Transverse colon (tissue), 4 donors: Measurements from ENCODE around the gene DIP2B. TPM values are rescaled to one million over a fixed set of nuclear protein-coding genes. Genes with fewer than 3 reads are reported as not detected.

Experiments used
- DNase-seq: peaks from one replicate; pipeline ENCODE4 v3.0.0-alpha.2; 2019
- H3K27ac ChIP-seq, 4 donors: fragments of 200-600 bp; sonication (generic); 2 replicates each; pipeline ENCODE4 v1.5.1; 2016 to 2018; ENCODE audit warnings: inconsistent platforms in 4 of 4
- H3K27me3 ChIP-seq: fragments of 200-600 bp; sonication (generic); 2 replicates; pipeline ENCODE4 v1.5.1; 2017; ENCODE audit warnings: inconsistent platforms
- H3K36me3 ChIP-seq, 4 donors: fragments of 200-600 bp; sonication (generic); 2 replicates each; pipeline ENCODE4 v1.5.1; 2017 to 2019; ENCODE audit warnings: inconsistent platforms in 4 of 4
- H3K4me1 ChIP-seq, 4 donors: fragments of 200-600 bp; sonication (generic); 2 replicates each; pipeline ENCODE4 v1.5.1; 2017 to 2020; ENCODE audit warnings: inconsistent platforms in 4 of 4
- H3K4me3 ChIP-seq, 4 donors: fragments of 200-600 bp; sonication (generic); 1 replicate in 1 of 4; 2 replicates in 3 of 4; pipeline versions ENCODE4 v1.5.1 to v1.6.1; 2017 to 2019; ENCODE audit warnings: inconsistent platforms in 4 of 4
- H3K9me3 ChIP-seq, 2 donors: fragments of 200-600 bp; sonication (generic); 2 replicates each; pipeline ENCODE4 v1.5.1; 2017 to 2019; ENCODE audit warnings: inconsistent platforms in 2 of 2
- CTCF ChIP-seq, 5 experiments: fragments of 200-600 bp in 3 of 5; fragments of 450-650 bp in 2 of 5; sonication (generic) in 3 of 5; IDR thresholded peaks; 1 replicate in 2 of 5; 2 replicates in 3 of 5; pipeline ENCODE4 v1.5.1; 2016 to 2017; ENCODE audit warnings: antibody characterized with exemption in 5 of 5, inconsistent platforms in 3 of 5, mild to moderate bottlenecking in 2 of 5, moderate library complexity in 1 of 5
- EP300 ChIP-seq: sonication (generic); formaldehyde crosslinking; IDR thresholded peaks from one replicate; pipeline ENCODE4 v1.6.1; 2017; ENCODE audit warnings: antibody characterized with exemption, low read depth
- POLR2A ChIP-seq: fragments of 450-650 bp; IDR thresholded peaks from one replicate; pipeline ENCODE4 v1.6.1; 2016; ENCODE audit warnings: antibody characterized with exemption, mild to moderate bottlenecking, moderate library complexity
- POLR2AphosphoS5 ChIP-seq, 3 donors: sonication (generic); formaldehyde crosslinking; IDR thresholded peaks; one replicate each; pipeline ENCODE4 v1.6.1; 2016; ENCODE audit warnings: antibody characterized with exemption in 3 of 3
- WGBS, 2 donors: methylation state at CpG; one replicate each; pipeline ENCODE4 v1.1.5; 2018; ENCODE audit warnings: low coverage in 1 of 2; 5-methylcytosine and 5-hydroxymethylcytosine counted together
- in situ Hi-C, 4 donors: fragments of 200-750 bp; cut with MboI; loops; one replicate each; pipeline versions ENCODE4 v1.15.0 to v1.15.1; 2017; ENCODE audit warnings: low sequenced_read_pairs in 3 of 4, low pct_ligation_motif_present in 1 of 4, low pct_unique_long_range_greater_than_20kb in 1 of 4
- intact Hi-C: fragments of 100-400 bp; cut with DNase I; formaldehyde crosslinking; loops from one replicate; pipeline ENCODE4 v1.15.1; 2023; ENCODE audit warnings: low total_unique reads
- total RNA-seq, 4 donors: library from RNA; depleted of rRNA; stranded (reverse); fragments of >200 nt; gene quantifications; one replicate each; pipeline ENCODE4 v1.1.0, GENCODE V29; 2016

The DIP2B gene
- total RNA-seq, 4 donors from 2014 or later, result 40.0 to 129 (median 57.9) TPM

GRCh38 chr12:50614167-50614759 is 109.5 kb downstream of the DIP2B start:
- Histone ChIP-seq H3K27me3 (no peaks in the 10 kb centered on the region), H3K4me3 (no peak overlapping the region), H3K4me1 (peaks cover 0 to 26% (median 19%) of the 10 kb centered on the region in 4 donors), H3K9me3 (no peaks in the 10 kb centered on the region), H3K27ac (peak overlapping the region in 1 of 4 donors; percentile 14), H3K36me3 (no peaks in the 10 kb centered on the region)
- in situ Hi-C loops (no loop called here), intact Hi-C loops (no loop called here)
- 76 to 86% methylated on average over 4 of the region's 4 CpGs for whole genome bisulfite sequencing, 2 donors
- TF ChIP-seq POLR2A, result no peak
- no peak for TF ChIP-seq CTCF (IDR thresholded peaks at IDR 0.05)
- TF ChIP-seq EP300, result no peak
- no peak for TF ChIP-seq POLR2AphosphoS5 (IDR thresholded peaks at IDR 0.05)
- DNase-seq, result no peak

DNA sequence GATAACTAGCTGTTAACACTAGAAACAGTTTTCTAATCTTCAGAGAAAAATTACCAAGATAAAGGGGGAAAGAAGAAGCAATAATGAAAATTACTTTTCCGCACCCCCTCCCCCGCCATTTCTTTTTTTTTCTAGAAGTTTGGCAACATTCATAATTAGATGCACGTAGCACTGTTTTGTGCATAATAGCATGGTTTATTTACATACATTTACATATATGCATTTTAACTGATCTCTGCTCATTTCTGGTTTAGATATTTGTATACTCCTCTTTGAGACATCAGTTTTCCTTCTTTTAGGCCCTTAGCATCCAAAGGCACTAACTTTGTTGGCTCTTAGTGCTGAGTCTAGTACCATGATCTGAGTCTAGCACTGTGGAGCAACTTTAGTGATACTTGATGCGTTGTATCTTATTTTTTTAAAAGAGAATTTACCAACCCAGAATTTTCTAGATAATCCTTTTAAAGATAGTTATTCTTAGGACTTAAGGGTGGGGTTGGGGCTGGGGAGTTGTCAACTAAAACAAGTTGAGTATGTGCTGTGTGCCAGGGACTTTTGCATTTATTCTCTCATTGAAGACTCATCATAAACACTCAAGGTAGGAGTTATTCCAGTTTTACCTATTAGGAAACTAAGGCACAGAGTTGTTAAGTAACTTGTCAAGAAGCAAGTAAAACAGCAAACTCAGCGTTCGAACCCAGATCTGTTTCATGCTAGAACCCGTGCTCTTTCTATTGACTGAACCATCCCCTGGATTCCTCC is 110.5 kb downstream of the DIP2B start:
- Histone ChIP-seq H3K27me3 (no peaks in the 10 kb centered on the region), H3K4me1 (peaks cover 8 to 36% (median 29%) of the 10 kb centered on the region in 4 donors), H3K9me3 (no peaks in the 10 kb centered on the region), H3K36me3 (no peaks in the 10 kb centered on the region), H3K27ac (peak overlapping the region in 1 of 4 donors; percentile 8), H3K4me3 (no peak overlapping the region)
- no peak for DNase-seq
- WGBS, 2 donors, result 94 to 97% methylated on average over 7 of the region's 7 CpGs
- TF ChIP-seq POLR2AphosphoS5 (IDR thresholded peaks at IDR 0.05) (no peak), CTCF (IDR thresholded peaks at IDR 0.05) (no peak), EP300 (no peak), POLR2A (no peak)
- intact Hi-C loops (no loop called here), in situ Hi-C loops (no loop called here)

GRCh38 chr12:50615907-50616296 is 111.1 kb downstream of the DIP2B start:
- TF ChIP-seq POLR2AphosphoS5 (IDR thresholded peaks at IDR 0.05) (no peak), CTCF (IDR thresholded peaks at IDR 0.05) (no peak), EP300 (no peak), POLR2A (no peak)
- 94% methylated on average over 1 of the region's 1 CpG; no CpG with 5 or more reads in 1 of the 2 donors for WGBS, 2 donors
- H3K27me3 ChIP-seq, result no peaks in the 10 kb centered on the region
- intact Hi-C loops, result no loop called here
- no peak for DNase-seq
- in situ Hi-C loops, result no loop called here
- H3K4me3 ChIP-seq, result no peak overlapping the region
- H3K27ac ChIP-seq, result peak overlapping the region in 1 of 4 donors; percentile 8
- no peaks in the 10 kb centered on the region for H3K9me3 ChIP-seq
- no peaks in the 10 kb centered on the region for H3K36me3 ChIP-seq
- H3K4me1 ChIP-seq, result peaks cover 14 to 42% (median 35%) of the 10 kb centered on the region in 4 donors

GRCh38 chr12:50617657-50618056 is 112.9 kb downstream of the DIP2B start:
- Histone ChIP-seq H3K36me3 (no peaks in the 10 kb centered on the region), H3K4me3 (no peak overlapping the region), H3K4me1 (peaks cover 27 to 60% (median 50%) of the 10 kb centered on the region in 4 donors), H3K27me3 (no peaks in the 10 kb centered on the region), H3K9me3 (no peaks in the 10 kb centered on the region), H3K27ac (no peak overlapping the region)
- no peak for DNase-seq
- intact Hi-C loops (no loop called here), in situ Hi-C loops (no loop called here)
- 0 to 47% methylated on average over 1 to 2 of the region's 2 CpGs for WGBS, 2 donors
- TF ChIP-seq EP300 (no peak), POLR2A (no peak), CTCF (IDR thresholded peaks at IDR 0.05) (no peak), POLR2AphosphoS5 (IDR thresholded peaks at IDR 0.05) (no peak)
